ENCODE measurements around the gene POFUT2.

GRCh38 chr21:45332415-45332814, 44.7 kb upstream of the POFUT2 start:
- TF ChIP-seq POLR2AphosphoS5 (IDR thresholded peaks at IDR 0.05; ENCODE audit: low read depth, low read length) (no peak), REST (IDR thresholded peaks at IDR 0.05; ENCODE audit: insufficient read depth in 1 of 2, low read depth in 2 of 2, low read length in 2 of 2) (no peak), SIN3A (IDR thresholded peaks at IDR 0.05; ENCODE audit: borderline replicate concordance, insufficient read depth, low read length) (no peak), TAF1 (IDR thresholded peaks at IDR 0.05; ENCODE audit: borderline replicate concordance, insufficient read depth, low read length) (no peak)

Data from PFSK-1 (cell line).